Right lobe of liver (tissue), 4 donors: ENCODE results near the gene BARHL1.

Experiments used
- POLR2A ChIP-seq: fragments of 450-650 bp; IDR thresholded peaks from one replicate; pipeline ENCODE4 v1.6.1; 2017; ENCODE audit warnings: antibody characterized with exemption, mild to moderate bottlenecking
- TF ChIP-seq, protein P1 (sequence below), 4 donors: fragments of 200-600 bp in 3 of 4; fragments of 450-650 bp in 1 of 4; IDR thresholded peaks; one replicate each; pipeline versions ENCODE4 v1.5.1 to v1.8.0; 2016 to 2022; ENCODE audit warnings: antibody characterized with exemption in 4 of 4, mild to moderate bottlenecking in 2 of 4
- donor health status: DM: no; HTN: no; CAD: no.
- donor health status: DM: no; HTN: no; CAD: no.
- donor health status: DM: no; HTN: yes; CAD: no.

DNA sequence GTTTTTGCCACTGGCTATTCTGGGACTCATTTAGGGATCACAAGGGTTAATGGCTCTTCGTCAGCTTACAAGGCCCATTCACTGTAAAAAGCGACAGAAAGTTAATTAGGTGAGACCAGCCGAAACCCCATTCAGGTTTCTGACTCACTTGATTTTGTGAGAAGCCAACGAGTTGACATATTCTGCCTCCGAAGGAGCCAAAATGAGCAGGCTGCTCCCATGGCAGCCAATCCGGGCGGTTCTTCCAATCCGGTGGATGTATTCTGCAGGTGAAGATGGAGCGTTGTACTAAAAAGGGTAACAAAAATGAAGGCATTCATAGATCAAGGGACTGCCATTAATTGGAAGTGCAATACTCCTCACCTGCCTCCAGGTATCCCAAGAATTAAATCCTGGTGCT lies 47.7 kb downstream of the BARHL1 start:
- TF ChIP-seq, protein P1, sequence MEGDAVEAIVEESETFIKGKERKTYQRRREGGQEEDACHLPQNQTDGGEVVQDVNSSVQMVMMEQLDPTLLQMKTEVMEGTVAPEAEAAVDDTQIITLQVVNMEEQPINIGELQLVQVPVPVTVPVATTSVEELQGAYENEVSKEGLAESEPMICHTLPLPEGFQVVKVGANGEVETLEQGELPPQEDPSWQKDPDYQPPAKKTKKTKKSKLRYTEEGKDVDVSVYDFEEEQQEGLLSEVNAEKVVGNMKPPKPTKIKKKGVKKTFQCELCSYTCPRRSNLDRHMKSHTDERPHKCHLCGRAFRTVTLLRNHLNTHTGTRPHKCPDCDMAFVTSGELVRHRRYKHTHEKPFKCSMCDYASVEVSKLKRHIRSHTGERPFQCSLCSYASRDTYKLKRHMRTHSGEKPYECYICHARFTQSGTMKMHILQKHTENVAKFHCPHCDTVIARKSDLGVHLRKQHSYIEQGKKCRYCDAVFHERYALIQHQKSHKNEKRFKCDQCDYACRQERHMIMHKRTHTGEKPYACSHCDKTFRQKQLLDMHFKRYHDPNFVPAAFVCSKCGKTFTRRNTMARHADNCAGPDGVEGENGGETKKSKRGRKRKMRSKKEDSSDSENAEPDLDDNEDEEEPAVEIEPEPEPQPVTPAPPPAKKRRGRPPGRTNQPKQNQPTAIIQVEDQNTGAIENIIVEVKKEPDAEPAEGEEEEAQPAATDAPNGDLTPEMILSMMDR (IDR thresholded peaks at IDR 0.05), result no peak
- TF ChIP-seq POLR2A, result no peak
